ENCODE data around the gene RRP15. TPM values are rescaled to one million over a fixed set of nuclear protein-coding genes. Genes with fewer than 3 reads are reported as not detected.

RRP15 gene, protein sequence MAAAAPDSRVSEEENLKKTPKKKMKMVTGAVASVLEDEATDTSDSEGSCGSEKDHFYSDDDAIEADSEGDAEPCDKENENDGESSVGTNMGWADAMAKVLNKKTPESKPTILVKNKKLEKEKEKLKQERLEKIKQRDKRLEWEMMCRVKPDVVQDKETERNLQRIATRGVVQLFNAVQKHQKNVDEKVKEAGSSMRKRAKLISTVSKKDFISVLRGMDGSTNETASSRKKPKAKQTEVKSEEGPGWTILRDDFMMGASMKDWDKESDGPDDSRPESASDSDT
- 3.3 and 6.1 TPM in 2 replicates for total RNA-seq

GRCh38 chr1:218284917-218285635, at the start of gene RRP15:
TSS of gene RRP15 (plus strand) at chr1:218285293. CDS start at chr1:218285317, 24 bp downstream.

GRCh38 chr1:218344814-218345672, 60.0 kb downstream of the RRP15 start, which contains the start of gene TGFB2:
TSS of gene TGFB2 (plus strand) at chr1:218345336. CDS start at chr1:218346702, 1,366 bp downstream.

Other genes starting within 250 kb of the RRP15 start
- 0.59 and 0.84 TPM in 2 replicates for gene TGFB2, start 60.0 kb downstream of the RRP15 start, total RNA-seq

Data from bronchus fibroblast of lung (primary cell).